NCI-H345 treated with DMSO at 0.1 percent for 48 hours (cell line): ENCODE data around the gene CAPN5.

Experiments
- DNase-seq: peaks from one replicate; lab custom pipeline; 2025; ENCODE audit not compliant: unreplicated experiment; lab: John Stamatoyannopoulos, UW

The CAPN5 gene

DNA sequence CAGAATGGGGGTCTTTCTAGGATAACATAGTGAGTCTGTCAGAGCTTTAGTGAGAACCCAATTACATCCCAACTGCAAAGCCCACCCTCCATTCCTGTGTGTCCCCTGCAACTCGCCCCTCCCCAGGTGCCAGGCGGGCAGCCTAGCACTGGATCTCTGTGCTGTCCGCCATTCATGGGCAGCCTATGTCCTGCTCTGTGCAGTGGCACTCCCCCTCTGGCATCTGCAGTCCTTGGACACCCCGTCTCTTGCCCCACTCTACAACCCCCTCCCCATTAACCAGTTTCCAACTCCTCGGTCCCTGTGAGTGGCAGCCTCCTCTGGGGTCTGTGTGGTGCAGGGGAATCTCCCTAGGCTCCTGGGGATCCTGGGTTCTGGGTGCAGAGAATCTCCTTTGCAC, 98.3 kb downstream of the CAPN5 start:
- DNase-seq: no peak

DNA sequence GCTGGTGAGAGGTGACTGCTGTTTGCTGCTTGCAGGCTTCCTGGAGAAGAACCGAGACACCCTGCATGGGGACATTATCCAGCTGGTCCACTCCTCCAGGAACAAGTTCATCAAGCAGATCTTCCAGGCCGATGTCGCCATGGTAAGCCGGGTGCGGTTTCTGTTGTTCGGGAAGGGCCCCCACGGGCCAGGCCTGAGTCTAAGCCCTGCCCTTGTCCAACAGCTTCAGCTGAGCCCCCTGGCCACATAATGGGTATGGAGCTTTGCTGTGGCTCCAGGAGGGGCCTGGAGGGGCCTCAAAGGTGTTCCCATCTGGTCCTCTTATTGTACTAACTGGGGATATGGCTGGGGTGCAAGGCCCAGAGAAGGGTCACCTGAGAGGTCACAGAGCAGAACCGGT, 99.2 kb downstream of the CAPN5 start:
- no peak for DNase-seq

DNA sequence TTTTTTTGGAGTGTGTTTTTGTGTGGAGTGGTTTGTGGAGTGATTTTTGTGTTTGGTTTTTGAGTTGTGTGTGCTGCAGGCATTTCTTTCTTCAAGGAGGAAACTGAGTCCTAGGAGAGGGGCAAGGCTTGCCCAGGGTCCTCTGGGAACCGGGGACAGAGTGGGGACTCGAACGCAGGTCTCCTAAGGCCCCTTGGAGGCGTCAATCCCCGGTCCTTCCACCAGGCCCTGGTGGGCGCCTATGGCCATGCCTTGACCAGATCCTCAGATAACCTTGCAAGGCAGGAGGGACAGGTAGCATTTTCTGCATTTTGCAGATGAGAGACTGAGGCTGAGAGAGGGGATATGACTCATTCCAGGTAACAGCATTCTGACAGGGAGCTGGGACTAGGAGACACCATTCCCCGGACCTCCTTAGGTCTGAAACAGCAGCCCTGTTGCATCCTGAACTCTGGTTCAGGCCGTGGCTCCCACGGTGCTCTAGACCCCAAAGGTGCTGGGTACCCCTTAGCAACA, 100.4 kb downstream of the CAPN5 start:
- DNase-seq: no peak

DNA sequence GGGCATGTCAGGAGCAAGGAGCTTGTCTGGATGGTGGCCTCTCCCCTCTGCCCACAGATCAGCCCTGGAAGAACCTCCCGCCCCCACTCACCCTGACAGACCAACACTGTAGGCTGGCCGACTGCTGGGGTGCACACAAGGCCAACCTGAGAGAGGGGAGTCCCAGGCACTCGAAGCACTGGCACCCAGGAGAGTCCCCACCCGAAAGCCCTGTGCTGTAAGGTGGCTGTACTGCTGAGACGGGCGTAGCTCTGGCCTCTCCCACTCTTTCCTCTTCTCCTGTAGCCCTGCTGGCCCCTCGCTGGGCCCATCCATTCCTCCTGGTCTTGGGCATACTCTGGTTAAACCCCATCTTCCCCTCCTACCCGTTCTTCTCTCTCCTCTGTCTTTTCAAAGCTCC, 101.0 kb downstream of the CAPN5 start:
- DNase-seq: no peak

DNA sequence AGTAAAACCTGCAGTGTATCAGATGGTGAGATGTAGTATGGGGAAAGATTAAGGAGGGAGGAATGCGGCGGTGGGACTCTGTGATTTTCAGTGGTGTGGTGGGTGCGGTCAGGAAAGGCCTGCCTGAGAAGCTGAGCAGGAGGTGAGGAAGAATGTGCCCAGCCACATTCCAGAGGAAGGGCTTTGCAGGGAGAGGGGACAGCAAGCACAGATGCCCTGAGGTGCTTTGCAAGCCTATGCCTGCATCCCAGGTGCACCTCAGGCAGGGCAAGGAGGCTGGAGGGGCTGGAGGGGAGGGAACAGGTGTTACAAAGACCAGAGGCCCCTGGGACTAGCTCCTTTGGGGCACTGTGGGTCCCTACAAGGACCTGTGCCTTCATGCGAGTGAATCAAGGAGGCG, 103.3 kb downstream of the CAPN5 start:
- DNase-seq: no peak

DNA sequence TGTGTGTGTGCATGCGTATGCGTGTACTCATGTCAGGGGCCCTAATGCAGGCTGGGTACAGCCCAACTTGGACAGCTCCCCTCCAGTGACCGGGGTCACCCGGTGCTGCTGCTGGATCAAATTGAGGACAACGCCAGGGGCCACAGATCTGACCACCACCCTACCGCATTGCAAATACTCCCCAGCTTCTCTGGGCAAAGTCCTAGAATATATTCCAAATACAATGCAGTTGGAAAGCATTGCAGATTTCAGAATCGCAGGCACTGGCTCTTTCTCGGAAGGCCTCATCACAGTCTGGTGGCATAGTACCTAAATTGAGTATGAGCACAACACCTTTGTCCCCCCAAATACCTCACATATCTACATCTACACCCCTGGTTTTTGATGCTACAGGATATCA, 104.5 kb downstream of the CAPN5 start:
- no peak for DNase-seq

DNA sequence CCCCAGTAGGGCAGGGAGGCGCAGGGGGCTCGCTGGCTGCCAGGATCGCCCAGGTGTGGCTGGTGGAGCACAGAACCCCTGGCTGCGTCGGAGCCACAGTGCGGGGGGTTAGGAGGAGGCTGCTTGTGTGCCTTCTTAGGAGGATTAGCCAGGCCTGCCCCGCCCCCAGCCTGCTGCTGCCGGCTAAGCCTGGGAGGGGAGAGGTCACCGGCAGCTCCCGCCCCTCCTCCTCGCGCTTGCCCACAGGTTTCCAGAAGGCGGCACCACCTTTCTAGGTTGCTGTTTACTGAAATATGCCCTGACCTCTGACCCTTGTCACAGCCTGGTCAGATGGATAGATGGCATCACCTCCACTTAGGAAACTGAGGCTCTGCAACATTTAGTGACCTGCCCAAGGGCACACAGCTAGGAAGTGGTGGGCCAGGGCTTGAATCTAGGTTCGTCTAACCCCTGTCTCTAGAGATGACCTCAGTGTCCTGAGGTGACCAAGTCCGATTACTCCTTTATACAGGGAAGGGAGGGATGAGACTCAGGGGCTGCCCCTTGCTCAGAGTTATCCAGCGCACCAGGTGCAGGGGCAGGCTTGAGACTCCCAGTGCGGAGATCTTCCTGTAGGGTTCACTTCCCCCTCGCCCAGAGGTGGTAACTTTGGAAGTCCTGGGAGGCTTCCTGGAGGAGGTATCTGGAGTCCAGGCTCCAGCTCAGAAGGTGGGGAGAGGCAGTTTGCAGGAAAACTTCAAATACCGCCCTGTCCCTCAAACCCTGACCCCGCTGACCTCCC, 105.3 kb downstream of the CAPN5 start:
- DNase-seq: no peak

DNA sequence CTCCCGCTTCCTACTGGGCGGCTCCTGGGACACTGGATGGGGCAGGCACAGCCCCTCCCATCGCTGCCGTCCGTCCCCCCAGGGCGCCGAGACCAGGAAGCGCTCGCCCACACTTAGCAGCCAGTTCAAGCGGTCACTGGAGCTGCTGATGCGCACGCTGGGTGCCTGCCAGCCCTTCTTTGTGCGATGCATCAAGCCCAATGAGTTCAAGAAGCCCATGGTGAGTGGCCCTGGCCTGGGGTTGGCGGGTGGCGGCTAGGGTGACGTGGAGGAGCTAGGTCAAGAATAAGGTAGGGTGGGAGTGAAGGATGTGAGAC, 105.9 kb downstream of the CAPN5 start:
- DNase-seq: no peak

DNA sequence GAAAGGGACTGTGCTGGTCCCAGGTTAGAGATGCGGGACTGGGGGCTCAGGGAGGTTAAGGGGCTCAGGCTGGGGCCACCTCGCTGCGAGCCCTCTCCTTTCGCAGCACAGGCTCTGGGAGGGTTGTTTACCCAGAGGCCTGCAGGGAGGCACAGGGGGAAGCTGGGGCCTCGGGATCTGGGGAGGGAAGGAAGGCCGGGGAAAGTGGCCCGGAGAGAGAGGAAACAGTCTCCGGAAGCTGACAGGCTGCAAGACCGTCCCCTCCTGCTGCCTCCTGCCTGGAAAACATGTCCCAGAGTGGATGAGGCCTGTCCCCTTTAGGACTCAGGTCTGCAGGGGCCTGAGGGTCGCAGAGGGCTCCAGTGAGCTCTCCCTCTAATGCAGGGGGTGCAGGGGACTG, 106.7 kb downstream of the CAPN5 start:
- DNase-seq: no peak

DNA sequence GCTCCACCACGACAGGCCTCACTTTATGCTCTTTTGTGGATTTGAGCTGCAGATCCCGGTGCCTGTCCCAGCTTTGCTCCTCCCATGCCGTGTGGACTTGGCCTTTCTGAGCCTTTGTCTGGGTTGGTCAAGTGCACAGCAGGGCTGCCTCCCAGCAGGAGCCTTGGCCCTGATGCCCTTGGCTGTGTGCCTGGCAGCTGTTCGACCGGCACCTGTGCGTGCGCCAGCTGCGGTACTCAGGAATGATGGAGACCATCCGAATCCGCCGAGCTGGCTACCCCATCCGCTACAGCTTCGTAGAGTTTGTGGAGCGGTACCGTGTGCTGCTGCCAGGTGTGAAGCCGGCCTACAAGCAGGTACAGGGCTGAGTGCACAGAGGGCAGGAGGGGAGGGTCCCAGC, 107.8 kb downstream of the CAPN5 start:
- no peak for DNase-seq

DNA sequence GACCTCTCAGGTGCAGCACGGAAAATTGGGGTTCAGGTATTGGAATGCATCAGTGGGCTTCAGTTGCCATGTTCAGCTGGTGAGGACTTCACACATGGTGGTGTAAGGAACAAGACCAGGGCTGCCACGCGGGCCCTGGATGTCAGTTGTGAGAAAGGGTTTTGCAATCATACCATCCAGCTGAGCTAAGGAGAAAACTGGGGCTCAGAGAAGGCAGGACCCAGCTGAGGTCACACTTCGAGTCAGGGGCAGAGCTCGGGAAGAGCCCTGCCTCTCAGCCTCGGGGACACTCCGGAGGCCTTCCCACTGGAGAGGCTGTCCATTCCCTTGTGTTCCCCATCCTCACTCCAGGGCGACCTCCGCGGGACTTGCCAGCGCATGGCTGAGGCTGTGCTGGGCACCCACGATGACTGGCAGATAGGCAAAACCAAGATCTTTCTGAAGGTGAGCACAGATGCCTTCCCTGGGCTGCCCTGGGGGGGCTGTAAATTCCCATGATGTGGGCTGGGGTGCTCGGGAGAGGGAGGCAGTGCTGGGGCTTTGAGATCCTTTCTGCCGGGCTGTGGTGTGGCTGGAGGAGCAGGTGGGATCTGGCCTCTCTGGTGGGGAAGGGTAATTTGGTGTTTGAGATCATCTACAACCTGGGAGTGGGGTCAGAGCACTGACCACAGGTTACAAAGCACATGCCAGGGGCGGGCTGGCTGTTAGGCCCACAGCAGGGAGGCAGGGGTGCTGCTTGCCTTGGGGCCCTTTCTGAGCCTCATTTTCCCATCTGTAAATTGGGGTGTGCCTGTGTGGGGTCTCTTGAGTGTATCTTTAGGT, 108.5 kb downstream of the CAPN5 start:
- DNase-seq: no peak
